ENCODE data around the gene PALM3.

DNA sequence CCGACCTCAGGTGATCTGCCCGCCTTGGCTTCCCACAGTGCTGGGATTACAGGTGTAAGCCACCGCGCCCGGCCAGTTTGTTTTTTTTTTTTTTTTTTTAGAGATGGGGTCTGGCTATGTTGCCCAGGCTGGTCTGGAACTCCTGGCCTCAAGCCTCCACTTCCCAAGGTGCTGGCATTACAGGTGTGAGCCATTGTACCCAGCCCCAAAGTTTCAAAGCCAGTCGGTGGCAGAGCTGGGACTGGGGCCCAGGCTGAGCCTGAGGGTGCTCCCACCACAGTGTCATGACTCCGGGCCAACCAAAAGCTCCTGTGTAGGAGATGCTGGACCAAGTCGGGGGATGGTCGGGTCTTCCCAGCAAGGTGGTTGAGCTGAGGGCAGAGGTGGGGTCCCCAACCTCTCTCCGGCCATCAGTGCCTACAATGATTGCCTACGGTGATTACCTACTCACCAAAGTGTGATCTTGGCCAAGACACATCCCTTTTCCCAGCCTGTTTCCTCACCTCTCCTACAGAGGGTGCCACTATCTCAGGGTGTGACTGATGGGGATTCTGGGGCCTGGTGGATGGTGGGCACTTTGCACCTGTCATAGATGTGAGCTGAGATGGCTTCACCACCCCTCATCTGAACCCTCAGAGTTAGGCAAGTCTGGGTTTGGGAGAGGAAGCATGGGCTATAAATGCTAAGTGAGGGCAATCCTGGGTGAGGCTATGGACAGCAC, 34.6 kb upstream of the PALM3 start:
- TF ChIP-seq EZH2 (IDR thresholded peaks at IDR 0.05) = no peak
- TF ChIP-seq, protein P1, sequence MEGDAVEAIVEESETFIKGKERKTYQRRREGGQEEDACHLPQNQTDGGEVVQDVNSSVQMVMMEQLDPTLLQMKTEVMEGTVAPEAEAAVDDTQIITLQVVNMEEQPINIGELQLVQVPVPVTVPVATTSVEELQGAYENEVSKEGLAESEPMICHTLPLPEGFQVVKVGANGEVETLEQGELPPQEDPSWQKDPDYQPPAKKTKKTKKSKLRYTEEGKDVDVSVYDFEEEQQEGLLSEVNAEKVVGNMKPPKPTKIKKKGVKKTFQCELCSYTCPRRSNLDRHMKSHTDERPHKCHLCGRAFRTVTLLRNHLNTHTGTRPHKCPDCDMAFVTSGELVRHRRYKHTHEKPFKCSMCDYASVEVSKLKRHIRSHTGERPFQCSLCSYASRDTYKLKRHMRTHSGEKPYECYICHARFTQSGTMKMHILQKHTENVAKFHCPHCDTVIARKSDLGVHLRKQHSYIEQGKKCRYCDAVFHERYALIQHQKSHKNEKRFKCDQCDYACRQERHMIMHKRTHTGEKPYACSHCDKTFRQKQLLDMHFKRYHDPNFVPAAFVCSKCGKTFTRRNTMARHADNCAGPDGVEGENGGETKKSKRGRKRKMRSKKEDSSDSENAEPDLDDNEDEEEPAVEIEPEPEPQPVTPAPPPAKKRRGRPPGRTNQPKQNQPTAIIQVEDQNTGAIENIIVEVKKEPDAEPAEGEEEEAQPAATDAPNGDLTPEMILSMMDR (IDR thresholded peaks at IDR 0.05 in 2 of 3, conservative IDR thresholded peaks at IDR 0.05 in 1 of 3; ENCODE audit: borderline replicate concordance in 1 of 3, insufficient read depth in 1 of 3, low read depth in 2 of 3, low read length in 2 of 3) = peak in 2 of 3 experiments; percentile 31 to 45; a peak in 4 of 6 replicates
- no peak for TF ChIP-seq ATF3 (IDR thresholded peaks at IDR 0.05)
- TF ChIP-seq POLR2A (IDR thresholded peaks at IDR 0.05; ENCODE audit: borderline replicate concordance, extremely low read depth, insufficient read depth, insufficient read length) = no peak

All from HCT116 (cell line).